Measurements from ENCODE around the gene TDRD10.

Gene TDRD10

GRCh38 chr1:154591206-154591605, 89.2 kb downstream of the TDRD10 start:
- DNase-seq = no peak
- Mint-ChIP-seq H3K9me3 (no peaks in the 10 kb centered on the region), H3K27me3 (ENCODE audit: low read depth, poor library complexity) (peaks cover 2% of the 10 kb centered on the region), H3K36me3 (ENCODE audit: low read depth) (peaks cover 69% of the 10 kb centered on the region), H3K4me1 (no peaks in the 10 kb centered on the region), H3K4me3 (no peak overlapping the region), H3K27ac (no peak overlapping the region)
- TF ChIP-seq CTCF (IDR thresholded peaks at IDR 0.05) = no peak

GRCh38 chr1:154593390-154593789, 91.4 kb downstream of the TDRD10 start:
- Mint-ChIP-seq H3K9me3 (no peaks in the 10 kb centered on the region), H3K27me3 (ENCODE audit: low read depth, poor library complexity) (peaks cover 2% of the 10 kb centered on the region), H3K36me3 (ENCODE audit: low read depth) (peaks cover 66% of the 10 kb centered on the region), H3K4me3 (no peak overlapping the region), H3K27ac (peak overlapping the region; percentile 6), H3K4me1 (no peaks in the 10 kb centered on the region)
- no peak for TF ChIP-seq CTCF (IDR thresholded peaks at IDR 0.05)
- no peak for DNase-seq

- no peaks in the 10 kb centered on the region for H3K9me3 Mint-ChIP-seq
- peaks cover 2% of the 10 kb centered on the region for H3K27me3 Mint-ChIP-seq (ENCODE audit: low read depth, poor library complexity)
- H3K27ac Mint-ChIP-seq = peak overlapping the region; percentile 89
- no peak overlapping the region for H3K4me3 Mint-ChIP-seq
- TF ChIP-seq CTCF (IDR thresholded peaks at IDR 0.05) = no peak
- peaks cover 54% of the 10 kb centered on the region for H3K36me3 Mint-ChIP-seq (ENCODE audit: low read depth)
- H3K4me1 Mint-ChIP-seq = peaks cover 2% of the 10 kb centered on the region
- no peak for DNase-seq
These were observed 92.8 kb downstream of the TDRD10 start for GRCh38 chr1:154594811-154595210.

GRCh38 chr1:154595621-154596020, 93.6 kb downstream of the TDRD10 start:
- H3K27ac Mint-ChIP-seq = no peak overlapping the region

More at GRCh38 chr1:154595621-154596020, 93.6 kb downstream of the TDRD10 start:
- Mint-ChIP-seq H3K36me3 (ENCODE audit: low read depth) (peaks cover 53% of the 10 kb centered on the region), H3K4me3 (no peak overlapping the region), H3K9me3 (no peaks in the 10 kb centered on the region), H3K27me3 (ENCODE audit: low read depth, poor library complexity) (peaks cover 2% of the 10 kb centered on the region), H3K4me1 (peaks cover 4% of the 10 kb centered on the region)
- no peak for DNase-seq
- TF ChIP-seq CTCF (IDR thresholded peaks at IDR 0.05) = no peak

All from nephron progenitor cell (in vitro differentiated cells).